A549 (cell line): Measurements from ENCODE around the gene ZW10.

Experiments
- CBX2 ChIP-seq: fragments of 200-600 bp; sonication (generic); IDR thresholded peaks from 2 replicates; pipeline ENCODE4 v1.6.1; 2016; ENCODE audit warnings: low read depth, mild to moderate bottlenecking, borderline replicate concordance
- EP300 ChIP-seq, 2 experiments: fragments of >200 bp; sonication (Bioruptor Twin); formaldehyde crosslinking; IDR thresholded peaks; 2 replicates in 1 of 2; 3 replicates in 1 of 2; pipeline ENCODE4 v1.6.1; 2016 to 2017
- JUNB ChIP-seq: fragments of >200 bp; sonication (Bioruptor Twin); formaldehyde crosslinking; IDR thresholded peaks from 2 replicates; pipeline ENCODE4 v1.6.1; 2016
- MYC ChIP-seq: IDR thresholded peaks from 2 replicates; pipeline ENCODE4 v1.6.1; 2012; ENCODE audit warnings: mild to moderate bottlenecking, inconsistent platforms, low read length, improper control_type of control experiment, borderline replicate concordance
- POLR2A ChIP-seq: IDR thresholded peaks from 2 replicates; pipeline ENCODE4 v1.6.1; 2012; ENCODE audit warnings: mild to moderate bottlenecking, low read length
- POLR2AphosphoS2 ChIP-seq: conservative IDR thresholded peaks from 2 replicates; pipeline ENCODE4 v1.6.1; 2012; ENCODE audit warnings: low read length, improper control_type of control experiment, inconsistent platforms
- RCOR1 ChIP-seq: fragments of 150-350 bp; IDR thresholded peaks from 2 replicates; pipeline ENCODE4 v1.6.1; 2014; ENCODE audit warnings: antibody characterized with exemption, low read length, low read depth
- RNF2 ChIP-seq: fragments of 200-600 bp; sonication (generic); IDR thresholded peaks from 2 replicates; pipeline ENCODE4 v1.6.1; 2016; ENCODE audit warnings: low read depth, mild to moderate bottlenecking, antibody characterized with exemption, moderate library complexity, borderline replicate concordance
- SMC3 ChIP-seq: fragments of >200 bp; sonication (Bioruptor Twin); formaldehyde crosslinking; IDR thresholded peaks from 3 replicates; pipeline ENCODE4 v1.6.1; 2018; ENCODE audit warnings: inconsistent platforms
- TF ChIP-seq, protein P1 (sequence below): fragments of >200 bp; sonication (Bioruptor Twin); formaldehyde crosslinking; IDR thresholded peaks from 3 replicates; pipeline ENCODE4 v1.5.1; 2016
- TF ChIP-seq, protein P2 (sequence below): fragments of 250-450 bp; sonication (Bioruptor Pico); IDR thresholded peaks from 2 replicates; pipeline ENCODE4 v1.5.0; 2021; ENCODE audit warnings: mild to moderate bottlenecking, moderate library complexity, borderline replicate concordance
- TF ChIP-seq, protein P3 (sequence below): IDR thresholded peaks from 2 replicates; pipeline ENCODE4 v1.6.1; 2012

DNA sequence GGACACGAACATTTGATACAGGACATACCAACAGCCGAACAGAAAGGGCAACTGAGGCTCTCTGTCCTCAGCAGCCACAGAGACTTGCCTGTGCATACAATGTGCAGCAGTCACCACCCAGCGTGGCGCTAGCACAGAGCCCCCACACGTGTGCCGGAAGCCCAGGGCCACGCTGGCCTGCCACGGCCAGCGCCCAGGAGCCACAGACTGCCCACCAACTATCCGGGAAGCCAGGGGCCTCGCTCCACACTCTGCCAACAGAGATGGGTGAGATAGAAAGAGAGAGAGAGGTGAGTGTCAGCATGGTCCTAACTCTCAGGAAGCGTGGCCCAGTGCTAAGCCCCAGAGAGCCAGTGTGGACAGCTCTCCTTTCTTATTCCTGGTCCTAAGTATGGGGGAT, 79.1 kb downstream of the ZW10 start:
- TF ChIP-seq CBX2 (no peak), POLR2AphosphoS2 (no peak), EP300 (IDR thresholded peaks at IDR 0.05) (no peak), RCOR1 (no peak), POLR2A (no peak), MYC (no peak), JUNB (no peak), SMC3 (no peak), RNF2 (no peak)
- TF ChIP-seq, protein P1, sequence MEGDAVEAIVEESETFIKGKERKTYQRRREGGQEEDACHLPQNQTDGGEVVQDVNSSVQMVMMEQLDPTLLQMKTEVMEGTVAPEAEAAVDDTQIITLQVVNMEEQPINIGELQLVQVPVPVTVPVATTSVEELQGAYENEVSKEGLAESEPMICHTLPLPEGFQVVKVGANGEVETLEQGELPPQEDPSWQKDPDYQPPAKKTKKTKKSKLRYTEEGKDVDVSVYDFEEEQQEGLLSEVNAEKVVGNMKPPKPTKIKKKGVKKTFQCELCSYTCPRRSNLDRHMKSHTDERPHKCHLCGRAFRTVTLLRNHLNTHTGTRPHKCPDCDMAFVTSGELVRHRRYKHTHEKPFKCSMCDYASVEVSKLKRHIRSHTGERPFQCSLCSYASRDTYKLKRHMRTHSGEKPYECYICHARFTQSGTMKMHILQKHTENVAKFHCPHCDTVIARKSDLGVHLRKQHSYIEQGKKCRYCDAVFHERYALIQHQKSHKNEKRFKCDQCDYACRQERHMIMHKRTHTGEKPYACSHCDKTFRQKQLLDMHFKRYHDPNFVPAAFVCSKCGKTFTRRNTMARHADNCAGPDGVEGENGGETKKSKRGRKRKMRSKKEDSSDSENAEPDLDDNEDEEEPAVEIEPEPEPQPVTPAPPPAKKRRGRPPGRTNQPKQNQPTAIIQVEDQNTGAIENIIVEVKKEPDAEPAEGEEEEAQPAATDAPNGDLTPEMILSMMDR: no peak
- TF ChIP-seq, protein P2, sequence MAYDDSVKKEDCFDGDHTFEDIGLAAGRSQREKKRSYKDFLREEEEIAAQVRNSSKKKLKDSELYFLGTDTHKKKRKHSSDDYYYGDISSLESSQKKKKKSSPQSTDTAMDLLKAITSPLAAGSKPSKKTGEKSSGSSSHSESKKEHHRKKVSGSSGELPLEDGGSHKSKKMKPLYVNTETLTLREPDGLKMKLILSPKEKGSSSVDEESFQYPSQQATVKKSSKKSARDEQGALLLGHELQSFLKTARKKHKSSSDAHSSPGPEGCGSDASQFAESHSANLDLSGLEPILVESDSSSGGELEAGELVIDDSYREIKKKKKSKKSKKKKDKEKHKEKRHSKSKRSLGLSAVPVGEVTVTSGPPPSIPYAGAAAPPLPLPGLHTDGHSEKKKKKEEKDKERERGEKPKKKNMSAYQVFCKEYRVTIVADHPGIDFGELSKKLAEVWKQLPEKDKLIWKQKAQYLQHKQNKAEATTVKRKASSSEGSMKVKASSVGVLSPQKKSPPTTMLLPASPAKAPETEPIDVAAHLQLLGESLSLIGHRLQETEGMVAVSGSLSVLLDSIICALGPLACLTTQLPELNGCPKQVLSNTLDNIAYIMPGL (CRISPR knock-in tag): no peak
- TF ChIP-seq, protein P3, sequence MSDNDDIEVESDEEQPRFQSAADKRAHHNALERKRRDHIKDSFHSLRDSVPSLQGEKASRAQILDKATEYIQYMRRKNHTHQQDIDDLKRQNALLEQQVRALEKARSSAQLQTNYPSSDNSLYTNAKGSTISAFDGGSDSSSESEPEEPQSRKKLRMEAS: no peak
